ENCODE results near the gene ERAL1. TPM values are rescaled to one million over a fixed set of nuclear protein-coding genes. Genes with fewer than 3 reads are reported as not detected.

Gene ERAL1
- total RNA-seq, 1 donor: 30.4 TPM

DNA sequence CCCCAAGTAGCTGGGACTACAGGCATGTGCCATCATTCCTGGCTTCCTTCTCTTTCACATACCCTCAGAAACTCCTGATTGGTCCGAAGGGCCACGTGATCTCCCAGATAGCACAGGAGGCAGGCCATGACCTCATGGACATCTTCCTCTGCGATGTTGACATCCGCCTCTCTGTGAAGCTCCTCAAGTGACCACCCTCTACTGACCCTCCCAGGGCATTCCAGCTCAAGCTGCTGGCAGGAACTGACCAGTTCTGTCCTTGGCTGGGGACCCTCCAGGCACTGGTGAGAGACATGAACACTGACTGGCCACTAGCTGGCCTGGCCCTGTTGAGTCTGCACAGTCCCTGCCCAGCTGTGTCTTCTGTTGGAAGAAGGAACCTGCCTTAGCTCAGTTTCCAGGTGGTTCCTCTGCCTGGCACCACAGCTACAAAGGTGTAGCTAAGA is 5.6 kb downstream of the ERAL1 start:
- no peak overlapping the region for H2AFZ ChIP-seq (ENCODE audit: low read length)
- H3K4me2 ChIP-seq (ENCODE audit: insufficient read depth, low read length): no peak overlapping the region
- DNase-seq (ENCODE audit: insufficient read length, low spot score, missing footprints): no peak
- no peak overlapping the region for H3K27ac ChIP-seq (ENCODE audit: low read depth, low read length)
- H3K9me3 ChIP-seq (ENCODE audit: low read depth, low read length): no peaks in the 10 kb centered on the region
- H3K4me1 ChIP-seq (ENCODE audit: insufficient read depth, low read length): peaks cover 5% of the 10 kb centered on the region
- no peak overlapping the region for H3K4me3 ChIP-seq (ENCODE audit: insufficient read depth, low read length)
- peaks cover 9% of the 10 kb centered on the region for H3K79me2 ChIP-seq (ENCODE audit: insufficient read depth, low read length)
- H3K27me3 ChIP-seq (ENCODE audit: insufficient read depth, low read length): no peaks in the 10 kb centered on the region
- TF ChIP-seq, protein P1, sequence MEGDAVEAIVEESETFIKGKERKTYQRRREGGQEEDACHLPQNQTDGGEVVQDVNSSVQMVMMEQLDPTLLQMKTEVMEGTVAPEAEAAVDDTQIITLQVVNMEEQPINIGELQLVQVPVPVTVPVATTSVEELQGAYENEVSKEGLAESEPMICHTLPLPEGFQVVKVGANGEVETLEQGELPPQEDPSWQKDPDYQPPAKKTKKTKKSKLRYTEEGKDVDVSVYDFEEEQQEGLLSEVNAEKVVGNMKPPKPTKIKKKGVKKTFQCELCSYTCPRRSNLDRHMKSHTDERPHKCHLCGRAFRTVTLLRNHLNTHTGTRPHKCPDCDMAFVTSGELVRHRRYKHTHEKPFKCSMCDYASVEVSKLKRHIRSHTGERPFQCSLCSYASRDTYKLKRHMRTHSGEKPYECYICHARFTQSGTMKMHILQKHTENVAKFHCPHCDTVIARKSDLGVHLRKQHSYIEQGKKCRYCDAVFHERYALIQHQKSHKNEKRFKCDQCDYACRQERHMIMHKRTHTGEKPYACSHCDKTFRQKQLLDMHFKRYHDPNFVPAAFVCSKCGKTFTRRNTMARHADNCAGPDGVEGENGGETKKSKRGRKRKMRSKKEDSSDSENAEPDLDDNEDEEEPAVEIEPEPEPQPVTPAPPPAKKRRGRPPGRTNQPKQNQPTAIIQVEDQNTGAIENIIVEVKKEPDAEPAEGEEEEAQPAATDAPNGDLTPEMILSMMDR (IDR thresholded peaks at IDR 0.05; ENCODE audit: extremely low read depth, low read depth, low read length): no peak
- peaks cover 21% of the 10 kb centered on the region for H3K36me3 ChIP-seq (ENCODE audit: insufficient read depth, low read length)
- no peaks in the 10 kb centered on the region for H4K20me1 ChIP-seq (ENCODE audit: insufficient read depth, low read length)

DNA sequence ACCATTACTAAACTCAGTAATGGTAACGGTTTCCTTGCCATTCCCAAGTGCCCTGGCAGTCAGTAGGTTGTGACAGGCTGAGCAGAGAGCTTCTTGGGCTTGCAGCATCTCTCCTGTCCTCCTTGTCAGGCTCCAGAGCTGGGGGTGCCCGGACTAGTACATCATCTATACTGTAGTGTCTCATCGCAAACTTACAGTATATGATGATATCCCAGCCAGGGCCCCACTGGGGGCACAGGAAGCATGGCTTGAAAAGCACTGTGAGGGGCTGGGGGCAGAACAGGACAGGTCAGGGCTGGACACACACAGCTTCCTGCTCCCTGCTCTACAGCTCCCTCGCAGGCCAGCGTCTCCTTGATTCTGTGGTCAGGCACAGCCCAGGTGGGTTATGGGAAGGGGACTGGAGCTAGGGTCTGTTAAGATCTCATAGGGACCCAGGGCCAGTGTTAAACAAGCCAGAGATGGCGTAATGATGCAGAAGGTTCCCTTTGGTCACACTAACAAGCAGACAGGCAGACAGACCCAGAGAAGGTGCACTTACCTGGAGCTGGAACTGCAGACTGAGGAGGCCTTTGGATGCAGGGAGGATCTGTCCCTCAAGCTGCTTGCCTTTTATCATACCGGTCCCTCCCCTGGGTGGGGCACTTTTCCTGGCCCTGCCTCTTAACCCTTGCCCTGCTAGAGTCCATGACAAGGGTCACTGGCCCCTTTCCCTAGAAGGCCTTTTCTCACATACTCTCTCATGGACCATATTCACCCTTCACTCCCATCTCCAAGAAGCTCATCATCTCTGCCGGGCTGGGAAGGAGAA is 6.8 kb downstream of the ERAL1 start:
- Histone ChIP-seq H4K20me1 (ENCODE audit: insufficient read depth, low read length) (no peaks in the 10 kb centered on the region), H3K4me1 (ENCODE audit: insufficient read depth, low read length) (no peaks in the 10 kb centered on the region), H3K27ac (ENCODE audit: low read depth, low read length) (no peak overlapping the region), H2AFZ (ENCODE audit: low read length) (no peak overlapping the region), H3K79me2 (ENCODE audit: insufficient read depth, low read length) (no peaks in the 10 kb centered on the region), H3K9me3 (ENCODE audit: low read depth, low read length) (no peaks in the 10 kb centered on the region), H3K4me3 (ENCODE audit: insufficient read depth, low read length) (no peak overlapping the region), H3K27me3 (ENCODE audit: insufficient read depth, low read length) (no peaks in the 10 kb centered on the region), H3K4me2 (ENCODE audit: insufficient read depth, low read length) (no peak overlapping the region), H3K36me3 (ENCODE audit: insufficient read depth, low read length) (peaks cover 21% of the 10 kb centered on the region)
- TF ChIP-seq, protein P1 (IDR thresholded peaks at IDR 0.05; ENCODE audit: extremely low read depth, low read depth, low read length): no peak
- no peak for DNase-seq (ENCODE audit: insufficient read length, low spot score, missing footprints)

DNA sequence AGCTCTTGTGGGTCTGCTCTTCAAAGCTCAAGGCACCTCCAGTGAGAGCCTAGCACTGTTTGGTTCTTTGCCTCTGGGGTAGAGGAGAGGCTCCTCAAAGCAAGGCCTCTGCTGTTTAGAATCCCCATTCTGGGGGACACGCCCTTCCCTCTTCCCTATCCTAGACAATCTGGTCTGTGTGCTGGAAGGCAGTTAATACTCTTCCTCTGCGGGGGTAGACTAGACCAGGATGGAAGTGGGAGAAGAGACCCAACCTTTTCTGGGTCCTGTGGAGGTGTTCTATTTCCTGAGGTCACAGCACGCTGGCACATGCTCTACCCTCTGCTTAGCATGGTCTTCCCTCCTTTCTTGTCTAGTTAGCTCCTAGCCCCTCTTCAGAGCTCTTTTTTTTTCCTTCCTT is 7.7 kb downstream of the ERAL1 start:
- H3K9me3 ChIP-seq (ENCODE audit: low read depth, low read length): no peaks in the 10 kb centered on the region
- H3K79me2 ChIP-seq (ENCODE audit: insufficient read depth, low read length): no peaks in the 10 kb centered on the region
- no peak overlapping the region for H2AFZ ChIP-seq (ENCODE audit: low read length)
- no peak overlapping the region for H3K27ac ChIP-seq (ENCODE audit: low read depth, low read length)
- no peak overlapping the region for H3K4me2 ChIP-seq (ENCODE audit: insufficient read depth, low read length)
- H3K4me1 ChIP-seq (ENCODE audit: insufficient read depth, low read length): no peaks in the 10 kb centered on the region
- no peak overlapping the region for H3K4me3 ChIP-seq (ENCODE audit: insufficient read depth, low read length)
- no peak for DNase-seq (ENCODE audit: insufficient read length, low spot score, missing footprints)
- peaks cover 21% of the 10 kb centered on the region for H3K36me3 ChIP-seq (ENCODE audit: insufficient read depth, low read length)
- TF ChIP-seq, protein P1 (IDR thresholded peaks at IDR 0.05; ENCODE audit: extremely low read depth, low read depth, low read length): no peak
- no peaks in the 10 kb centered on the region for H4K20me1 ChIP-seq (ENCODE audit: insufficient read depth, low read length)
- no peaks in the 10 kb centered on the region for H3K27me3 ChIP-seq (ENCODE audit: insufficient read depth, low read length)

DNA sequence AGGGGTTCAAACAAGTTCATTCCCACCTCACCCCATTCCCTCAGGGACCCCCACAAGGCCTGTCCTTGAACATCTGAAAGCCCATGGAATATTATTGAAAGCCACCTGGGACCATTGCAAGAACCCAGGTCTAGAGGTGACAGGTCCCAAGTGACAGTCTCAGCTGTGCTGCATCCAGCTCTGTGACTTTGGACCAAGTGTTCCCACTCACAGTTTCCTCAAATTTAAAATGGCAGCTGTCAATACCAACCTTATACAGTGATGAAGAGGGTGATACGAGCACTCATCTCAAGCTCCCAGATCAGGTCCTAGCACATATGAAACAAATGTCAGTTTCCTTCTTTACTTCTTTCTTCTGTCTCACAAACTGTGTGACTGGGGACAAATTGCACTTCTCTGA is 9.1 kb downstream of the ERAL1 start:
- no peak overlapping the region for H3K27ac ChIP-seq (ENCODE audit: low read depth, low read length)
- no peaks in the 10 kb centered on the region for H3K4me1 ChIP-seq (ENCODE audit: insufficient read depth, low read length)
- H3K4me3 ChIP-seq (ENCODE audit: insufficient read depth, low read length): no peak overlapping the region
- TF ChIP-seq, protein P1 (IDR thresholded peaks at IDR 0.05; ENCODE audit: extremely low read depth, low read depth, low read length): no peak
- no peaks in the 10 kb centered on the region for H4K20me1 ChIP-seq (ENCODE audit: insufficient read depth, low read length)
- no peaks in the 10 kb centered on the region for H3K27me3 ChIP-seq (ENCODE audit: insufficient read depth, low read length)
- no peak overlapping the region for H3K4me2 ChIP-seq (ENCODE audit: insufficient read depth, low read length)
- H2AFZ ChIP-seq (ENCODE audit: low read length): no peak overlapping the region
- H3K79me2 ChIP-seq (ENCODE audit: insufficient read depth, low read length): no peaks in the 10 kb centered on the region
- peaks cover 9% of the 10 kb centered on the region for H3K36me3 ChIP-seq (ENCODE audit: insufficient read depth, low read length)
- DNase-seq (ENCODE audit: insufficient read length, low spot score, missing footprints): peak; percentile 30
- H3K9me3 ChIP-seq (ENCODE audit: low read depth, low read length): no peaks in the 10 kb centered on the region

Measured in osteoblast (primary cell).